Measurements from ENCODE around the gene WDR46.

GRCh38 chr6:33297406-33297955, 8.4 kb upstream of the WDR46 start:
- TF ChIP-seq POLR2A (IDR thresholded peaks at IDR 0.05; ENCODE audit: low read length), result no peak
- TF ChIP-seq GATA1 (IDR thresholded peaks at IDR 0.05; ENCODE audit: low read depth, low read length), result no peak
